HFFc6 (cell line): ENCODE measurements around the gene SLC2A10. TPM values are rescaled to one million over a fixed set of nuclear protein-coding genes. Genes with fewer than 3 reads are reported as not detected.
A peak's percentile ranks its signal among the peaks of the same experiment; 100 is the strongest.

Experiments
- DNase-seq: peaks from one replicate; pipeline ENCODE4 v3.0.0-alpha.2; 2018
- H3K27ac Mint-ChIP-seq: 2 replicates; pipeline ENCODE4 v1.8.0; 2020; ENCODE audit warnings: mild to moderate bottlenecking, mixed read lengths
- H3K27me3 Mint-ChIP-seq: 2 replicates; pipeline ENCODE4 v1.8.0; 2021; ENCODE audit warnings: mild to moderate bottlenecking, moderate library complexity, mixed read lengths; ENCODE audit not compliant: insufficient read depth
- H3K36me3 Mint-ChIP-seq: 2 replicates; pipeline ENCODE4 v1.8.0; 2021; ENCODE audit warnings: low read depth, mixed read lengths
- H3K4me1 Mint-ChIP-seq: 2 replicates; pipeline ENCODE4 v1.8.0; 2020; ENCODE audit warnings: low read depth, mixed read lengths
- H3K4me3 Mint-ChIP-seq: 2 replicates; pipeline ENCODE4 v1.8.0; 2020; ENCODE audit warnings: mild to moderate bottlenecking, moderate library complexity, mixed read lengths
- H3K9me3 Mint-ChIP-seq: 2 replicates; pipeline ENCODE4 v1.8.0; 2020; ENCODE audit warnings: mild to moderate bottlenecking, mixed read lengths
- CTCF ChIP-seq: fragments of 200-600 bp; sonication (generic); IDR thresholded peaks from 2 replicates; pipeline ENCODE4 v1.5.0; 2021; ENCODE audit warnings: antibody characterized with exemption, mild to moderate bottlenecking
- total RNA-seq, 6 experiments: library from RNA; stranded (reverse); fragmentation: NEBNext Ultra II Directional; extraction: Animal tissue kit (Norgen Biotek cat#: 25700); gene quantifications; 2 replicates in 1 of 6; 3 replicates in 5 of 6; pipeline ENCODE4 v1.2.3, GENCODE V29; 2021

Gene SLC2A10
- total RNA-seq, 6 experiments from 2014 or later, result 27.0 to 36.4 (median 30.5) TPM

- H3K27me3 Mint-ChIP-seq, result peaks cover 16% of the 10 kb centered on the region
- peaks cover 25% of the 10 kb centered on the region for H3K4me1 Mint-ChIP-seq
- H3K27ac Mint-ChIP-seq, result no peak overlapping the region
- no peak for DNase-seq
- H3K9me3 Mint-ChIP-seq, result no peaks in the 10 kb centered on the region
- H3K4me3 Mint-ChIP-seq, result no peak overlapping the region
- H3K36me3 Mint-ChIP-seq, result no peaks in the 10 kb centered on the region
- no peak for TF ChIP-seq CTCF
Observed at GRCh38 chr20:46755483-46756413, 46.3 kb downstream of the SLC2A10 start.

GRCh38 chr20:46756419-46756818 lies 47.0 kb downstream of the SLC2A10 start:
- no peak overlapping the region for H3K4me3 Mint-ChIP-seq
- H3K27ac Mint-ChIP-seq, result no peak overlapping the region
- peaks cover 31% of the 10 kb centered on the region for H3K4me1 Mint-ChIP-seq
- H3K9me3 Mint-ChIP-seq, result no peaks in the 10 kb centered on the region
- no peak for DNase-seq
- H3K27me3 Mint-ChIP-seq, result peaks cover 14% of the 10 kb centered on the region; the same call in 1 of the 2 replicates
- H3K36me3 Mint-ChIP-seq, result no peaks in the 10 kb centered on the region
- TF ChIP-seq CTCF, result no peak

GRCh38 chr20:46757135-46757534 lies 47.7 kb downstream of the SLC2A10 start:
- peaks cover 13% of the 10 kb centered on the region; the same call in 1 of the 2 replicates for H3K27me3 Mint-ChIP-seq
- H3K4me3 Mint-ChIP-seq, result no peak overlapping the region
- no peaks in the 10 kb centered on the region for H3K36me3 Mint-ChIP-seq
- H3K27ac Mint-ChIP-seq, result no peak overlapping the region
- DNase-seq, result no peak
- no peaks in the 10 kb centered on the region for H3K9me3 Mint-ChIP-seq
- no peak for TF ChIP-seq CTCF
- peaks cover 24% of the 10 kb centered on the region for H3K4me1 Mint-ChIP-seq

- Mint-ChIP-seq H3K4me3 (no peak overlapping the region), H3K27ac (no peak overlapping the region), H3K9me3 (no peaks in the 10 kb centered on the region), H3K27me3 (peaks cover 15% of the 10 kb centered on the region; the same call in 1 of the 2 replicates), H3K36me3 (no peaks in the 10 kb centered on the region), H3K4me1 (peaks cover 15% of the 10 kb centered on the region)
- peak; percentile 31 for DNase-seq
- TF ChIP-seq CTCF, result peak; percentile 98
Observed at GRCh38 chr20:46757754-46758678, 48.6 kb downstream of the SLC2A10 start.

GRCh38 chr20:46758929-46759669 lies 49.6 kb downstream of the SLC2A10 start:
- no peak for DNase-seq
- no peak overlapping the region for H3K4me3 Mint-ChIP-seq
- H3K9me3 Mint-ChIP-seq, result no peaks in the 10 kb centered on the region
- peaks cover 16% of the 10 kb centered on the region; the same call in 1 of the 2 replicates for H3K27me3 Mint-ChIP-seq
- 0 out of 2 replicates have a peak, but pooled peaks have one; percentile 15 for TF ChIP-seq CTCF
- H3K27ac Mint-ChIP-seq, result no peak overlapping the region
- peaks cover 13% of the 10 kb centered on the region; the same call in 1 of the 2 replicates for H3K4me1 Mint-ChIP-seq
- no peaks in the 10 kb centered on the region for H3K36me3 Mint-ChIP-seq
